ENCODE measurements around the gene TIMELESS. TPM values are rescaled to one million over a fixed set of nuclear protein-coding genes. Genes with fewer than 3 reads are reported as not detected.
"Not testable (repeated sequence)": the region's sequence is repeated elsewhere in the genome, so short reads cannot be mapped to it uniquely, and the experiment has no call there.

Gene TIMELESS
- total and polyA plus RNA-seq, 2 donors from 2014 or later = 5.5 to 9.2 TPM

GRCh38 chr12:56494106-56494415 is 44.8 kb upstream of the TIMELESS start:
- H3K4me1 ChIP-seq (ENCODE audit: control insufficient read depth in 2 of 3, insufficient read depth in 2 of 3, low read depth in 1 of 3, low read length in 3 of 3); H3K27ac ChIP-seq (ENCODE audit: low read depth in 2 of 2, low read length in 2 of 2); H3K9me3 ChIP-seq (ENCODE audit: control insufficient read depth in 2 of 3, insufficient read depth in 1 of 3, low read length in 3 of 3); H3K27me3 ChIP-seq (ENCODE audit: control insufficient read depth, insufficient read depth, low read length); H3K36me3 ChIP-seq (ENCODE audit: control insufficient read depth in 2 of 3, insufficient read depth in 3 of 3, low read length in 3 of 3); H3K4me3 ChIP-seq (ENCODE audit: low read length in 3 of 3); FAIRE-seq; H3K9ac ChIP-seq (ENCODE audit: low read length in 3 of 3); intact Hi-C loops (cut with DNase I): not testable (repeated sequence)
- DNase-seq = peak in 1 of 5 donors; percentile 52

DNA sequence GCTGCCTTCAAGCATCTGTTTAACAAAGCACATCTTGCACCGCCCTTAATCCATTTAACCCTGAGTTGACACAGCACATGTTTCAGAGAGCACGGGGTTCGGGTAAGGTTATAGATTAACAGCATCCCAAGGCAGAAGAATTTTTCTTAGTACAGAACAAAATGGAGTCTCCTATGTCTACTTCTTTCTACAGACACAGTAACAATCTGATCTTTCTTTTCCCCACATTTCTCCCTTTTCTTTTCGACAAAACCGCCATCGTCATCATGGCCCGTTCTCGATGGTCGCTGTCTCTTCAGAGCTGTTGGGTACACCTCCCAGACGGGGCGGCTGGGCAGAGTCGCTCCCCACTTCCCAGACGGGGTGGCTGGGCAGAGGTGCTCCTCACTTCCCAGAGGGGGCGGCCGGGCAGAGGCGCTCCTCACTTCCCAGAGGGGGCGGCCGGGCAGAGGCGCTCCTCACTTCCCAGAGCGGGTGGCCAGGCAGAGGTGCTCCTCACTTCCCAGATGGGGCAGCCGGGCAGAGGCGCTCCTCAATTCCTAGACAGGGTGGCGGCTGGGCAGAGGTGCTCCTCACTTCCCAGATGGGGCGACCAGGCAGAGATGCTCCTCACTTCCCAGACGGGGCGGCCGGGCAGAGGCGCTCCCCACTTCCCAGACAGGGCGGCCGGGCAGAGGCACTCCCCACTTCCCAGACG is 44.3 kb upstream of the TIMELESS start:
- H3K4me1 ChIP-seq (ENCODE audit: control insufficient read depth in 2 of 3, insufficient read depth in 2 of 3, low read depth in 1 of 3, low read length in 3 of 3); FAIRE-seq; H3K27me3 ChIP-seq (ENCODE audit: control insufficient read depth, insufficient read depth, low read length); H3K9me3 ChIP-seq (ENCODE audit: control insufficient read depth in 2 of 3, insufficient read depth in 1 of 3, low read length in 3 of 3); H3K4me3 ChIP-seq (ENCODE audit: low read length in 3 of 3); intact Hi-C loops (cut with DNase I); H3K36me3 ChIP-seq (ENCODE audit: control insufficient read depth in 2 of 3, insufficient read depth in 3 of 3, low read length in 3 of 3); H3K27ac ChIP-seq (ENCODE audit: low read depth in 2 of 2, low read length in 2 of 2); H3K9ac ChIP-seq (ENCODE audit: low read length in 3 of 3): not testable (repeated sequence)
- peak in 1 of 5 donors; percentile 59 for DNase-seq

- H3K9me3 ChIP-seq (ENCODE audit: control insufficient read depth in 2 of 3, insufficient read depth in 1 of 3, low read length in 3 of 3) = no peaks in the 10 kb centered on the region
- no peak for DNase-seq
- H3K4me3 ChIP-seq (ENCODE audit: low read length in 3 of 3) = no peak overlapping the region
- no peak overlapping the region for H3K9ac ChIP-seq (ENCODE audit: low read length in 3 of 3)
- FAIRE-seq = no peak
- peaks cover 0 to 10% (median 4%) of the 10 kb centered on the region in 3 donors for H3K4me1 ChIP-seq (ENCODE audit: control insufficient read depth in 2 of 3, insufficient read depth in 2 of 3, low read depth in 1 of 3, low read length in 3 of 3)
- H3K27me3 ChIP-seq (ENCODE audit: control insufficient read depth, insufficient read depth, low read length) = peaks cover 2% of the 10 kb centered on the region
- TF ChIP-seq, protein P1, sequence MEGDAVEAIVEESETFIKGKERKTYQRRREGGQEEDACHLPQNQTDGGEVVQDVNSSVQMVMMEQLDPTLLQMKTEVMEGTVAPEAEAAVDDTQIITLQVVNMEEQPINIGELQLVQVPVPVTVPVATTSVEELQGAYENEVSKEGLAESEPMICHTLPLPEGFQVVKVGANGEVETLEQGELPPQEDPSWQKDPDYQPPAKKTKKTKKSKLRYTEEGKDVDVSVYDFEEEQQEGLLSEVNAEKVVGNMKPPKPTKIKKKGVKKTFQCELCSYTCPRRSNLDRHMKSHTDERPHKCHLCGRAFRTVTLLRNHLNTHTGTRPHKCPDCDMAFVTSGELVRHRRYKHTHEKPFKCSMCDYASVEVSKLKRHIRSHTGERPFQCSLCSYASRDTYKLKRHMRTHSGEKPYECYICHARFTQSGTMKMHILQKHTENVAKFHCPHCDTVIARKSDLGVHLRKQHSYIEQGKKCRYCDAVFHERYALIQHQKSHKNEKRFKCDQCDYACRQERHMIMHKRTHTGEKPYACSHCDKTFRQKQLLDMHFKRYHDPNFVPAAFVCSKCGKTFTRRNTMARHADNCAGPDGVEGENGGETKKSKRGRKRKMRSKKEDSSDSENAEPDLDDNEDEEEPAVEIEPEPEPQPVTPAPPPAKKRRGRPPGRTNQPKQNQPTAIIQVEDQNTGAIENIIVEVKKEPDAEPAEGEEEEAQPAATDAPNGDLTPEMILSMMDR (IDR thresholded peaks at IDR 0.05; ENCODE audit: borderline replicate concordance, extremely low read depth, insufficient read depth) = no peak
- no peaks in the 10 kb centered on the region for H3K36me3 ChIP-seq (ENCODE audit: control insufficient read depth in 2 of 3, insufficient read depth in 3 of 3, low read length in 3 of 3)
- H3K27ac ChIP-seq (ENCODE audit: low read depth in 2 of 2, low read length in 2 of 2) = no peak overlapping the region
- intact Hi-C loops (cut with DNase I) = no loop called here
Measured at GRCh38 chr12:56490360-56490759, 41.1 kb upstream of the TIMELESS start.

- no peak within 1 kb of the TSS for H3K27ac ChIP-seq (ENCODE audit: low read depth in 2 of 2, low read length in 2 of 2)
- intact Hi-C loops (cut with DNase I) = no loop called here
- FAIRE-seq (peak; percentile 11), DNase-seq (peak; percentile 82 to 92 (median 89))
- H3K4me1 ChIP-seq (ENCODE audit: control insufficient read depth in 2 of 3, insufficient read depth in 2 of 3, low read depth in 1 of 3, low read length in 3 of 3) = peaks cover 0 to 10% (median 4%) of the 10 kb centered on the region in 3 donors
- peak within 1 kb of the TSS; percentile 39 to 80 (median 65) for H3K4me3 ChIP-seq (ENCODE audit: low read length in 3 of 3)
- H3K36me3 ChIP-seq (ENCODE audit: control insufficient read depth in 2 of 3, insufficient read depth in 3 of 3, low read length in 3 of 3) = no peaks in the 10 kb centered on the region
- no peaks in the 10 kb centered on the region for H3K9me3 ChIP-seq (ENCODE audit: control insufficient read depth in 2 of 3, insufficient read depth in 1 of 3, low read length in 3 of 3)
- H3K9ac ChIP-seq (ENCODE audit: low read length in 3 of 3) = peak within 1 kb of the TSS; percentile 26 to 55 (median 26)
- peaks cover 2% of the 10 kb centered on the region for H3K27me3 ChIP-seq (ENCODE audit: control insufficient read depth, insufficient read depth, low read length)
- TF ChIP-seq, protein P1 (IDR thresholded peaks at IDR 0.05; ENCODE audit: borderline replicate concordance, extremely low read depth, insufficient read depth) = no peak
Measured at GRCh38 chr12:56488041-56488955, 39.1 kb upstream of the TIMELESS start, which contains the start of gene GLS2. GLS2 (minus strand) TSS chr12:56488161; CDS start chr12:56488118, 43 bp downstream.

Data from kidney (tissue), 14 donors.